ENCODE data around the gene RAB3GAP1.
"Not testable (repeated sequence)": the region's sequence is repeated elsewhere in the genome, so short reads cannot be mapped to it uniquely, and the experiment has no call there.

The RAB3GAP1 gene

DNA sequence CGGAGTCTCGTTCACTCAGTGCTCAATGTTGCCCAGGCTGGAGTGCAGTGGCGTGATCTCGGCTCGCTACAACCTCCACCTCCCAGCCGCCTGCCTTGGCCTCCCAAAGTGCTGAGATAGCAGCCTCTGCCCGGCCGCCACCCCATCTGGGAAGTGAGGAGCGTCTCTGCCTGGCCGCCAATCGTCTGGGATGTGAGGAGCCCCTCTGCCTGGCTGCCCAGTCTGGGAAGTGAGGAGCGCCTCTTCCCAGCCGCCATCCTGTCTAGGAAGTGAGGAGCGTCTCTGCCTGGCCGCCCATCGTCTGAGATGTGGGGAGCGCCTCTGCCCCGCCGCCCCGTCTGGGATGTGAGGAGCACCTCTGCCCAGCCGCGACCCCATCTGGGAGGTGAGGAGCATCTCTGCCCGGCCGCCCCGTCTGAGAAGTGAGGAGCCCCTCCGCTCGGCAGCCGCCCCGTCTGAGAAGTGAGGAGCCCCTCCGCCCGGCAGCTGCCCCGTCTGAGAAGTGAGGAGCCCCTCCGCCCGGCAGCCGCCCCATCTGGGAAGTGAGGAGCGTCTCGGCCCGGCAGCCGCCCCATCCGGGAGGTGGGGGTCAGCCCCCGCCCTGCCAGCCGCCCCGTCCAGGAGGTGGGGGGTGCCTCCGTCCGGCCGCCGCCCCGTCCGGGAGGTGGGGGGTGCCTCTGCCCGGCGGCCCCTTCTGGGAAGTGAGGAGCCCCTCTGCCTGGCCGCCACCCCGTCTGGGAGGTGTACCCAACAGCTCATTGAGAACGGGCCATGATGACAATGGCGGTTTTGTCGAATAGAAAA is 53.6 kb downstream of the RAB3GAP1 start:
- DNase-seq (ENCODE audit: low spot score): not testable (repeated sequence)

- DNase-seq (ENCODE audit: low spot score): no peak
Measured at GRCh38 chr2:135113322-135113721, 61.2 kb downstream of the RAB3GAP1 start.

- no peak for DNase-seq (ENCODE audit: low spot score)
Measured at GRCh38 chr2:135119582-135119981, 67.5 kb downstream of the RAB3GAP1 start.

- DNase-seq (ENCODE audit: low spot score): no peak
Measured at GRCh38 chr2:135121016-135121657, 69.0 kb downstream of the RAB3GAP1 start.

GRCh38 chr2:135121658-135122039 is 69.6 kb downstream of the RAB3GAP1 start:
- not testable (repeated sequence) for DNase-seq (ENCODE audit: low spot score)

DNA sequence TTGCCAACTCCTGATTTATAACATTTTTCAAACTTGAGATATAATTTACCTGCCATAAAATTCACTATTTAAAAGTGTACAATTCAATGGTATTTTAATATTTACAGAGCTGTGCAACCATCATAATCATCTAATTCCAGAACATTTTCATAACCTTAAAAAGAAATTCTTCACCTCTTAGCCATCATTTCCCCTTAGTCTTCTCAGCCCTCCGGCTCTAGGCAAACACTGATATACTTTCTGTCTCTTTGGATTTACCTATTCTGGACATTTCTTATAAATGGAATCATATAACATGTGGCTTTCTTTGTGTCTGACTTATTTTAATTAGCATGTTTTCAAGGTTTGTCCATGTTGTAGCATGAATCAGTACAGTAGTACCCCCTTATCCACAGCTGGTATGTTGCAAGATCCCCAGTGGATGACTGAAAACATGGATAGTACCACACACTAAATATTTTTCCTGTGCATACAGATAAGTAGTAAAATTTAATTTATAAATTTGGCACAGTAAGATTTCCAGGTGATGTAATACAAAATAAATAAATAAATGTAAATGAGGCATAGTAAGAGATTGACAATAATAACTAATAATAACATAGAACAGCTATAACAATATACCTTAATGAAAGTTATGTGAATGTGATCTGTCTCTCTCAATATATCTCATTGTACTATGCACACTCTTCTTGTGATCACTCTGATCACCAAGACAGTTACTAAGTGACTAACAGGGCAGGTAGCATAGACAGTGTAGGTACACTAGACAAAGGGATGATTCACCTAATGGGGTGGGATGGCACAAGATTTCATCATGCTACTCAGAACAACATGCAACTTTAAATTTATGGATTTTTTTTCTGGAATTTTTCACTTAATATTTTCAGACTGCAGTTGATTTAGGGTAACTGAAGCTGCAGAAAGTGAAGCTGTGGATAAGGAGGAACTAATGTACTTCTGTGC is 73.1 kb downstream of the RAB3GAP1 start:
- no peak for DNase-seq (ENCODE audit: low spot score)

DNA sequence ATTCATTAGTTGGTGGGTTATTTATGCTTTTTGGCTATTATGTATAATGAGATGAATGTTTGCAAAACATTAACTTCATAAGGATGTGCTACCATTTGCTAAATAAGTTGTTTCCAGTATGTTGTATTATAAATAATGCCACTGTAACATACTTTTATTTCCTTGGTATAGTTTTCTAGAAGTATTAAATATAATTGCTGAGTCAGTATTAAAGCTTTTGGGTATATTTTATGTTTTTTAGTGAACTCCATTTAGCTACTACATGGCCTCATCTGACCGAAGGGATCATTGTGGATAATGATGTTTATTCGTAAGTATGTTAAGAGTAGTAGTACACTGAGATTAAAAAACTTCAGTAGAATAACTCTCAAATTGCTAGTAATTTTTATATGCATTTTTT is 73.8 kb downstream of the RAB3GAP1 start:
- no peak for DNase-seq (ENCODE audit: low spot score)

GRCh38 chr2:135130751-135131150 is 78.7 kb downstream of the RAB3GAP1 start:
- DNase-seq (ENCODE audit: low spot score): no peak

- DNase-seq (ENCODE audit: low spot score): no peak
Measured at GRCh38 chr2:135132314-135132713, 80.2 kb downstream of the RAB3GAP1 start.

- no peak for DNase-seq (ENCODE audit: low spot score)
Measured at GRCh38 chr2:135140606-135141005, 88.5 kb downstream of the RAB3GAP1 start.

DNA sequence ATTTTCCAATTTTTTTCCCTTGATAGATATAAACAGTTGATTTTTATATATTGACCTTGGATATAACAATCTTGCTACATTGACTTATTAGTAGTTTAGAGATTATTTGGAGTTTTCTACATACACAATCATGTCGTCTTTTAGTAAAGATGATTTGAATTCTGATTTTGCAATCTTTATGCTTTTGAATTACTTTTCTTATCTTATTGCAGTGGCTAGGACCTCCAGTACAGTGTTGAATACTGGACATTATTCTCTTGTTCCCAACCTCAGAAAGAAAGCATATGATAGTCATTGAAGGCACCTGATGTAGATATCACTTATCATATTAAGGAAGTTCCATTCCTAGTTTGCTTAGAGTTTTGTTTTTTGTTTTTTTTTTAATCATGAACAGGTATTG is 90.2 kb downstream of the RAB3GAP1 start:
- no peak for DNase-seq (ENCODE audit: low spot score)

DNA sequence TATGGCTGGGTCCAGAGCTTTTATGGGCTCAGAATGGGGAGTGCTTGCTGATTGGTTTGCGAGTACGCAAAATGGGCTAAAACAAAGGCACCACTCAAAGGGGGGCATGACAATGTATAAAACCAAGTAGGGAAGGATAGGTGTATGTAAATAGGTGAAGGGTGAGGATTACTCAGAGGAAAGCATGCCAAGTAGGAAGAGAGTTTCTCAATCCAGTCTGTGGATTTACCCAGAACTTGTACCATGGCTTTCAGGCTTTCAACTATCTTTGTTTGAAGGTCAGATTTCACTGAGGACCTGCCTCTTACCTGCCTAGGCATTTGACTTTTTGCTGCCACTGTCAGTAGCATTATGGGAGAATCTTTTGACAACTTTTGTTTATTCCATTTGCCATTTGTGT is 92.3 kb downstream of the RAB3GAP1 start:
- no peak for DNase-seq (ENCODE audit: low spot score)

DNA sequence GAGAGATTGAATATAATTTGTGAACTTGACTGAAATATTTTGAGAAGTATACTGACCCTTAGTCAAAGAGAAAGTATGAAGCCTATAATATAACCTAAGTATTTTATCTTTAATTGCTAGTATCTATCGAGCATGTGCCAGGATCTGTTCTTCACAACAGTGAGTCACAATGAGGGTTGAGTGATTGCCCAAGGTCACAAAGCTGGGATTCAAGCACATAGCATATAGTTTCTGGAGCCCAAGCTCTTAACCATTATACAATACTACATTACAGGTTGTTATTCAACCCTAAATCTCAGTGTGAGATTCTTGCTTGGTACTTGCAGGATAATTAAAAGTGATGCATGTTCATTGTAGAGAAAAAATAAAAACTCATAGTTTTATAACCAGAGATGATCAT is 97.2 kb downstream of the RAB3GAP1 start:
- no peak for DNase-seq (ENCODE audit: low spot score)

DNA sequence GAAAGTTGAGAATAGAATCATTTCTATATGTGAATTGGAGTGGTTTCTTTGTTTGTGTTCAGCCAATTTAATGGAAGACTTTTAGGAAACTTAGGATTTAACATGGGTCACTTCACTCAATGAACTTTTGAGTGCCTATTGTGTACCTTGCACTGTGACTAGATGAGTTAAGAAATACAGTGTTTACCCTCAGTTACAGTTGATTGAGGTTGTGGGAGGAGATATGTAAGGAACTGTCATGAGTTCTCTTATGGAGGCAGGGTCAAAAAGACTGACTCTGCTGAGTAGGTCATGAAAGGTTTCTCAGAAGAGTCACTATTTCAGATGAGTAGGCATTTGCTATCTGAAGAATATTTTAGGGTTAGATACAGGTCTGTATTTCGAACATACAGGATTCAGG is 98.6 kb downstream of the RAB3GAP1 start:
- DNase-seq (ENCODE audit: low spot score): no peak

GRCh38 chr2:135151615-135152014 is 99.5 kb downstream of the RAB3GAP1 start:
- DNase-seq (ENCODE audit: low spot score): no peak

GRCh38 chr2:135152361-135152760 is 100.3 kb downstream of the RAB3GAP1 start:
- no peak for DNase-seq (ENCODE audit: low spot score)

GRCh38 chr2:135154962-135155361 is 102.9 kb downstream of the RAB3GAP1 start:
- DNase-seq (ENCODE audit: low spot score): no peak

DNA sequence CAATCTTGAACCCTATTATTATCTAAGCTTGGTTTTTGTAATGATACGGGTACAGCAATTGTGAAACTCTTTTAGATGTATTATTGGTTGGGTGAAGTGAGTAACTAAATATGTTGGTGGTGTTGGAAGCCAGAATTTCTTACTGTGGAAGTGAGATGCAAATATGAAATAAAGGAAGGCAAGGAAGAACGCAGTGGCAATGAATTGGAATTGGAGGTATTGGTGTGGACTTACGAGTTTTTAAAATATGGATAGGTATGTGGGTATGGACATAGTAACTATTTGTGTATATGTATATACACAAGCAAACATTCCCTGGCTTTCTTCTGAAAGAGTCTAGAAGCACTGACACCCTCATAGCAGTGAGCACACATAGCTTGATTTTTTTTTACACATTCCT is 105.8 kb downstream of the RAB3GAP1 start:
- DNase-seq (ENCODE audit: low spot score): no peak

- DNase-seq (ENCODE audit: low spot score): no peak
Measured at GRCh38 chr2:135159191-135159590, 107.1 kb downstream of the RAB3GAP1 start.

GRCh38 chr2:135162377-135162776 is 110.3 kb downstream of the RAB3GAP1 start:
- no peak for DNase-seq (ENCODE audit: low spot score)

DNA sequence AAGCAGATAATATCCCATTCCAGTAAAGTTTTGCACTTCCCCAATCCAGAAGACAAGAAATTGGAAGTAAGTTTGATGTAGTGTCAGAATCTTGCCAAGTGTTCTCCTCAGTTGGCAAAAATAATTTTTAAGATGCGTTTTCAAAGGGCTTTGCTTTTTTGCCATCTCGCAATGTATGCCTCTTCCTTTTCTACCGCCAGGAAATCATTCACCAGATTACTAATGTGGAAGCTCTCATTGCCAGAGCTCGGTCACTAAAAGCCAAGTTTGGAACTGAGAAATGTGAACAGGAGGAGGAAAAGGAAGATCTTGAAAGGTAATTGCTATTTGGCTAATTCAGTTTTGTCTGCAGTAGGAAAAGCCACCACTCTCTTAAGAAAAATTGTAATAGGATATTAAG is 110.7 kb downstream of the RAB3GAP1 start:
- DNase-seq (ENCODE audit: low spot score): no peak

DNA sequence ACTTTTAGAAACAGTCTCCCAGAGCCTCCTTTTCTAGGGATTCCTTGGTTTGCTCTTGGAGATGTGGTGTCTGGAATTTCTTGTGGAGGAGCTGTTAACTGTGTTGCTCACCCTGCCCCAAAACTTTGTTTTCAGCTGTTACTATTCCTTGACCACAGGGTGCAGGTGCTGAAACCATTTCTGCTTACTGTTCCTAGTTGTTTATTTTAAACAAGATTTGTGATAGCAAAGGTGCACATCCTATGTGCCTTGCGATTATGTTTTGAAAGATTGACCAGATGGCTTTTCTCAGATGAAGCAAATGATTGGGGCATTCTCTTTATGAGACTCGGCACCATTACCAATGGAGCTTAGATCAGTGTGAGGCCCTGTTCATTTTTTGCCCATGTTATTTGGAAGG is 111.2 kb downstream of the RAB3GAP1 start:
- no peak for DNase-seq (ENCODE audit: low spot score)

- no peak for DNase-seq (ENCODE audit: low spot score)
Measured at GRCh38 chr2:135163901-135164300, 111.8 kb downstream of the RAB3GAP1 start.
